GM20431 (cell line): ENCODE data around the gene U2AF2.
"Not testable (repeated sequence)": the region's sequence is repeated elsewhere in the genome, so short reads cannot be mapped to it uniquely, and the experiment has no call there.

Source experiments
- in situ Hi-C: fragments of 300-500 bp; cut with MseI, MboI; formaldehyde crosslinking; loops from one replicate; pipeline ENCODE4 v1.15.0; 2020; ENCODE audit warnings: low sequenced_read_pairs; ENCODE audit not compliant: unreplicated experiment

U2AF2 gene

DNA sequence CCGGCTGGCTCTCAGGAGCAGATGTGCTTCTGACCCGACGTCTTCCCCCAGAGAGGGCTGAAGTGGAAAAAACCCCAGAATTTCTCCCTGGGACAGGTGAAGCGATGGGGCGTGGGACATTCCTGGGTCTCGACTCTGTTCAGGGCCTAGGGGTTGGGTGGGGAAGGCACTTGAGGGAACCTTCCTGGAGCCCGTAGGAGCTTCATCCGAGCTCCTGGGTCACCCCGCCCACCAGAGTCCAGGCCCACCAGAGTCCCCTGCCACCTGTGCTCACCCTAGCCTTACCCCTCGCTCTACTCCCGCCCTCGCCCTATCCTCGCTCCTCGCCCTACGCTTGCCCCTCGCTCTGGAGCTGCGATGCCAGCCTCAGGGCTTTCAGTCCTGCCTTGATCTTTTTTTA lies 43.4 kb downstream of the U2AF2 start:
- in situ Hi-C loops = no loop called here

DNA sequence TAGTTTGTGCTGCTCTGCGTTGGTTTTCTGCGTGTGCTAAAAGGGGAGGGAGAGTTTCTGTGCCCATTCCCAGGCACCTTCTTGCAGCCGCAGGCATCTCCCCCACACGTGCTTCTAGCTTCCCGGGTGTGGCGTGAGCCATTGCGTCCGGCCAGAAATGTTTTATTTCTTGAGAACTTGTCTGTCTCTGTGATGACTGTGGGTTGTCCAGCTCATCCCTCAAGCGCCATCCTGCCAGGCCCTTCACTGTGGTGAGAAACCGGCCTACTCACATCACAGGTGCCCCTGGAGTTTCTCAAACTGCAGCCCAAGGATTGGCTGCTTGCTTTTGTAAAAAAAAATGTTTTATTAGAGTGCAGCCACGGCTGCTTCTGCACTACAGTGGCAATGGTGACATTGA lies 44.4 kb downstream of the U2AF2 start:
- in situ Hi-C loops = no loop called here

DNA sequence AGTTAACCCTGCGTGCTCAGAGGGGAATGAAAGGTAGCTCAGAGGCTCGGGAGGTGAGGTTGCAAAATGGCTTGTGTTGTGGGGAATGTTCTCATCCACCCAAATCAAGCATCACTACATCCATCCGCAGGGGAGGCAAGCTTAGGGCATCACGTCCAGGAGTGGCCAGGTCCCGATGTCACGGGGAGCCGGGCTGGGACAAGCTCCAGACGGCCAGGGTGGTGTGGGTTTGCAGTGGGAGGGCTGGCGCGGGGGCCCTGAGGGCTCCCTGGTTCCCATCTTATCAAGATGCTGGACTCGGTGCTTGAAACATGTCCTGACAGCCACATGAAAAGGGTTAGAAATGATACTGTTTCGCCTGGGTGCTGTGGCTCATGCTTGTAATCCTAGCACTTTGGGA lies 46.0 kb downstream of the U2AF2 start:
- in situ Hi-C loops = no loop called here

DNA sequence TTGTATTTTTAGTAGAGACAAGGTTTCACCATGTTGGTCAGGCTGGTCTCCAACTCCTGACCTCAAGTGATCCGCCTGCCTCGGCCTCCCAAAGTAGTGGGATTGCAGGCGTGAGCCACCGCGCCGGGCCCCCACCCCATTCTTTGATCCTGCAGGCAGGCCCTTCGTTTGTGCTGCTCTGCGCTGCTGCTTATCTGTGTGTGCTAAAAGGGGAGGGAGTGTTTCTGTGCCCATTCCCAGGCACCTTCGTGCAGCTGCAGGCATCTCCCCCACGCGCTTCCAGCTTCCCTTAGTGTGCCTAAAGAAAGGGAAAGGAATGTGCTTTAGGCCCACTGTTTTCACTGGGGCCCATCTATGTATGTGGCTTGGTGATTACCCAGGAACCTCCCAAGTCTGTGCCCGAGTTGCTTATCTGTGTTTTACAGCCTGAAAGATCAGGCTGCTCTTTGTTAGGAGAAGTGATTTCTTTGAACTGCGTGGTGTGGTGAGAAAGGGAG lies 47.3 kb downstream of the U2AF2 start:
- in situ Hi-C loops = no loop called here

DNA sequence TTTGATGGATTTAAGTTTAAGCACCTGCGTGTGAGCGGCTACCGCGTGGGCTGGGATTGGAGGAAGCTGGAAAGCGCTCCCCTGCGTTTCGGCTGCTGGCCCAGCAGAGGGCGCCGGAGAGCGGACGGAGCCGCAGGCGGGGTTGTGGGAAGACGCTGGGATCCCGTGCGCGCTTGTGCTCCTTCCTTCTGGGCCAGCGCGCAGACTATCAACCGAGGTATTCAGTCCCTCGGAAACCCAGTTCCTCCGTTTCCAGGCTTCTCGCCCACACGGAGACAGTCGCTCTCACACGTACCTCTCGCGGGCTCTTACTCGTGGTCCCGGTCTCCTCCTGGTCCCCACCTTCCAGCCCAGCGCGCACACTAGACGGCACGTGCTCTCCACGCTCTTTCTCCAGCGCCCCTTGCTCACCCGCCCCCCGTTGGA lies 49.0 kb downstream of the U2AF2 start:
- in situ Hi-C loops = no loop called here

DNA sequence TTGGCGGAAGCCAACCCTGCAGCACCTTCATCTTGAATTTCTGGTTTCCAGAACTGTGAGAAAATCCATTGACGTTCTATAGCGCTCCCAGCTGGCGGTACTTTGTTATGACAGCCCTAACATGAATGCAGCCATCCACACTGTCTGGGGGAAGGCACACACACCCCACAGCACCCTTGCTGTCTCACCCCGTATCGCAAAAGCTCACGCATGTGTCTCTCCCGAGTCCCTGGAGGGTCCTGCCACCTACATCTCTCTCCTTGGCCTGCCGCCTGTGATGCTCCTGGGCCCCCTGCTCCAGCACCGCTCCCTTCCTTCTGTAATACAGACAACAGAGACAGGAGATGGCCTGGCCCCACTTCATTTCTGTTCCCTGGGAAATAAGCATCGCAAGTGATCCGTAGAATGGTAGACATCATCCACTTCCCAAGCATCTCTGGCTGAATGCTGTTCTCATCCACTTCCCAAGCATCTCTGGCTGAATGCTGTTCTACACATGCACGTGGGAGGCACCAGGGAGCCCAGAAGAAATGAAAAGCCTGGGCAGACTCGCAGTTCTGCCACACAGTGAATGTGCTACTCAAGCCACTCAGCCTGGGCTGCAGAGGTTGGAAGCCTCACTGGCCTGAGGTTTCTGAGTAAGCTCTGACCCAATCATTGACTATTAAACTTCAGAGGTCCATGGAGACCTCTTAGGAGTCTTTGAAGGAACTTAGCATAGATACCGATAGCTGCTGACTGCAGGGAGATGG lies 49.8 kb downstream of the U2AF2 start:
- in situ Hi-C loops = no loop called here

DNA sequence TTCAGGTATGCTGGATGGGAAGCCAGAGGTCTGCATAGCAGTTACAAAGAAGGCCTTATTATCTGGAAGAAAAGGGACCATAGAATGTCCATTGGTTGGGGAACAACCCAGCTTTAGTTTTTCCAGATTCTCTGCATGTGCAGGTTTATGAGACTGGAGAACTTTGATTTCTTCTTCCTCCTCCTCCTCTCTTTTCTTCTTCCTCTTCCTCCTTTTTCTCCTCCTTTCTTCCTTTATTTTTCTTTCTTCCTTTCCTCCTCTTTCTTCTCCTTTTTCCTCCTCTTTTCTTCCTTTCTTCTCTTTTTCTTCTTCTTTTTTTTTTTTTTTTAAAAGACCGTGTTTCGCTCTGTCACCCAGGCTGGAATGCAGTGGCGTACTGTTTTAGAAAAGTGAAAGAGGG lies 51.1 kb downstream of the U2AF2 start:
- in situ Hi-C loops = no loop called here

DNA sequence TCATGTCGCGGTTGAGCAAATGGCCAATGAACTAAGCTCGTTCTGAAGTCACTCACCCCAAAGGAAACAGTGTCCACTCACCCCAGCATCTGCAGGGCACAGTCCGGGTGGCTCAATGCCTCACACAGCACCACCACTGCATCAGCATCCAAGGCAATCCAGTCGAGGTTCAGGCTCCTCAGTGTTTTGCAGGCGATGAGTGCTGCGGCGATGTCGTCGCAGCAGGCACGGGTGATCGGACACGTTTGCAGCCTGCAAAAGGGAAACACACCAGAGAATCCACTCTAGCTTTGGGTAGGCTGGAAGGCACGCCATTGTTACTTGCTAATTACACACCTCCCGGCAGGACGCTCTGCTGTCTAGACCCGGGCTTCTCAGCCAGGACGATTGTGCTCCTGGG lies 56.9 kb downstream of the U2AF2 start:
- in situ Hi-C loops = no loop called here

DNA sequence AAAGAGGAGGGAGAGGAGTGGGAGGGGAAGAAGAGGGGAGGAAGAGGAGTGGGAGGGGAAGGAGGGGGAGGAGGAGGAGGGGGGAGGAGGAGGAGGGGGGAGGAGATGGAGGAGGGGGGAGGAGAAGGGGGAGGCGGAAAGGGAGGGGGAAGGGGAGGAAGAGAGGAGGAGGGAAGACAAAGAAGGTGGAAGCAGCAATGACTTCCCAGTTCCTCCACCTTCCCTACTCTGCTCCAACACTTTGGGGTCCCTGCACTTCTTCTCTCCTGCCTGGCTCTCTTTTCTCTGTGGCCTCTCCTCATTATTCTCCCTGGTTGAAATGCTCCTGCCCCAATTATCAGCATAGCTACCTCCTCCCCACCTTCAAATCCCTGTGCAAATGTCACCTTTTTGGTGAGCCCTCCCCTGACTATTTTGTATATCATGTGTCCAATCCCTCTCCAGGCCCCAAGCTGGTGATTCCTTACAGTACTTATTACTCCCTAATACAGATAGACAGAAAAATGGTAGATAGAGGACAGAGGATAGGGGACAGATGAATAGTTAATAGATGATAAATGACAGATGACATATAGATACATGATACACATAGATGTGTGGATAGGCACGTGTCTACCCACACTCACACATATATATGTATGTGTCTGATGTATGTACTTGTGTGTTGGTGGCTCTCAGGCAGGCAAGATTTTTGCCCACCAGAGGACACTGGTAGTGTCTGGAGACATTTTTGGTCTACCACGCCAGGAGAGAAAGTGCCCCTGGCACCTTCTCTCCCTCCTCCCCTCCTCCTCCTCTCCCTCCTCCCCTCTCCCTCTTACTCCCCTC lies 58.2 kb downstream of the U2AF2 start:
- in situ Hi-C loops = no loop called here

DNA sequence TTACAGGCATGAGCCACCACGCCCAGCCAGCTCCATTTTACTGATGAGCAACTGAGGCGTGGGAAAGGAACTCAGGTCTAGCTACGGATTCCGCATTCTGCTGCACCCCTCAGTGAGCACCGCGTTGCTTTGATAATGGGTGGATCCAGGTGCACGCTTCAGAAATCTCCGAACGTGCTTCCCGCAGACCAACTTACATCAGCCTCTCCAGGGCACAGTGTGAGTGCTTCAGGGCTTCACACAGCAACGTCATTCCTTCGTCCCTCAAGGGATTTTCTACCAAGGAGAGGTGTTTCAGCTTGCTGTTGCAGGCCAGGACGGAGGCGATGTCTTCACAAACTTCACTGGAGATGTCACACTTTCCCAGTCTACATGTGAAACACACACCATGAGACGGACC lies 61.7 kb downstream of the U2AF2 start:
- in situ Hi-C loops = no loop called here

DNA sequence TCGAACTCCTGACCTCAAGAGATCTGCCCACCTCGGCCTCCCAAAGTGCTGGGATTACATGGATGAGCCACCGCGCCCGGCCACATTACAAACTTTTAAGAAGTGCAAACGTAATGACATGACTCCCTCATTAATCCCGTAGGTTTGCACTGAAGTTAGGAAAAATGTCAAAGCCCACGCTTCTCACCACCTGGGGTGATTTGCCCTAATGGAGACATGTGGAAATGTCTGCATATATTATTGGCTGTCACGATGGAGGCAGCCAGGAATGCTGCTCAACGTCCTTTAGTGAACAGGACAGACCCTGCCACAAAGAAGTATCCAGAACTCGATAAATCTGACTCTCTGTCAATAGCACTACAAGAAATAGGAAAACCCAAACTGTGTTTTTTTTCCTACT lies 62.4 kb downstream of the U2AF2 start:
- in situ Hi-C loops = no loop called here

DNA sequence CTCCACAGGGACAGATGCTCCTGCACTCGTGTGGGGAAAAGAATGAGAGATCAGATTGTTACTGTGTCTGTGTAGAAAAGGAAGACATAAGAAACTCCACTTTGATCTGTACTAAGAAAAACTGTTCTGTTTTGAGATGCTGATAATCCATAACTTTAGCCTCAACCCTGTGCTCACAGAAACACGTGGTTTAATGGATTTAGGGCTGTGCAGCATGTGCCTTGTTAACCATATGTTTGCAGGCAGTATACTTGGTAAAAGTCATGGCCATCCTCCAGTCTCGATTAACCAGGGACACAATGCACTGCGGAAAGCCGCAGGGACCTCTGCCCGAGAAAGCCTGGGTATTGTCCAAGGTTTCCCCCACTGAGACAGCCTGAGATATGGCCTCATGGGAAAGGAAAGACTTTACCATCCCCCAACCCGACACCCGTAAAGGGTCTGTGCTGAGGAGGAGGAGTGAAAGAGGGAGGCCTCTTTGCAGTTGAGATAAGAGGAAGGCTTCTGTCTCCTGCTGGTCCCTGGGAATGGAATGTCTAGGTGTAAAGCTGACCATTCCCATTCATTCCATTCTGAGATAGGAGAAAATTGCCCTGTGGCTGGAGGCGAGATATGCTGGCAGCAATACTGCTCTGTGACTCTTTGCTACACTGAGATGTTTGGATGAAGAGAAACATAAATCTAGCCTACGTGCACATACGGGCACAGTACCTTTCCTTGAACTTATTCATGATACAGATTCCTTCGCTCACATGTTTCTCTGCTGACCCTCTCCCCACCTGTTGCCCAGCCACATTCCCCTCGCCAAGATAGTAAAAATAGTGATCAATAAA lies 63.3 kb downstream of the U2AF2 start:
- in situ Hi-C loops = not testable (repeated sequence)

DNA sequence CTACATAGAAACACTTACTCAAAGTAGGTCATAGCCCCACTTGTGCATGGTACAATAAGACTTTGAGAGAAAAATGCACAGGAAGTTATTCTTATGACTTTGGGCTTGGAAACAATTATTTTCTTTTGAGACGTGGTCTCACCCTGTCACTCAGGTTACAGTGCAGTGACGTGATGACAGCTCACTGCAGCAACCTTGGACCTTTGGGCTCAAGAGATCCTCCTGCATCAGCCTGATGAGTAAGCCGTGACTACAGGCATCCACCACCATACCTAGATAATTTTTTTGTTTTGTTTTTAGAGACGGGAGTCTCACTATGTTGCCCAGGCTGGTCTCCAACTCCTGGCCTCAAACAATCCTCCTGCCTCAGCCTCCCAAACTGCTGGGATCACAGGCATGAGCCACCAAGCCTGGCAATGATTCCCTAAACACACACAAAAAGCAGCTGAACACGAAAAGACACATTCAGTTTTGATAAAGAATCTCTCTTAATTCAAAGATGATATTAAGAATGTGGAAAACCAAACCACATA lies 65.4 kb downstream of the U2AF2 start:
- in situ Hi-C loops = no loop called here

DNA sequence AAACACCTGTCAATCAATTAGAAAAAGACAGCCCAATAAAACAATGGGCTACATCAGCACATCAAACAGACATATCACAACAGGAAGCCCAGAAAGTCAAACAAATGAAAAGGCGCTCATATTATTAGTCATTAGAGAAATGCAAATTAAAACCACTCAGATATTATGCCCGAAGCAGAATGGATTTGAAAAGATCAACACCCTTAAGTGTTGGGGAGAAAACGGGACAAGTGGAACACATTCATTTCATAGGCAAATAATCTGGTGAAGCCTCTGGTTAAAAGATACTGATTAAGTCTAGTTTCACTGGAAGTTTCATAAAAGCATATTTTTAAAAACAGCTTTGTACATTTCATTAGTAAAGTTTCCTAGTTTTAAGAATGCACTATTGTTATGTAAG lies 66.0 kb downstream of the U2AF2 start:
- in situ Hi-C loops = no loop called here

DNA sequence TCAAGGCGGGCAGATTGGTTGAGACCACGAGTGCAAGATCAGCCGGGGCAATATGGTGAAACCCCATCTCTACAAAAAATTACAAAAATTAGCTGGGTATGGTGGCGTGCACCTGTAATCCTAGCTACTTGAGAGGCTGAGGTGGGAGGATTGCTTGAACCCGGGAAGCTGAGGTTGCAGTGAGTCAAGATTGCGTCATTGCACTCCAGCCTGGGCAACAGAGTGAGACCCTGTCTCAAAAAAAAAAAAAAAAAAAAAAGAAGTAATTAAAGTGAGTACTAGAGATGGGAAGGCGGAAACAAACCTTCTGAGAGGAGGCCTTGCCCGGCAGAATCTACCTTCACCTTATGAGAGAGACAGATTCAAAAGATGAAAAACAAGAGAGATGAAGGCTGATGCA lies 68.7 kb downstream of the U2AF2 start:
- in situ Hi-C loops = no loop called here
